Body of pancreas (tissue), 4 donors: ENCODE data around the gene ELAVL1. TPM values are rescaled to one million over a fixed set of nuclear protein-coding genes. Genes with fewer than 3 reads are reported as not detected.

ENCODE experiments used
- ATAC-seq: fragments of 150-250 bp; one replicate; pipeline ENCODE4 v1.9.1; 2016
- DNase-seq, 4 donors: peaks; one replicate each; pipeline ENCODE4 v3.0.0-alpha.2; 2019
- H3K27ac ChIP-seq, 4 donors: fragments of 200-600 bp; sonication (generic); 1 replicate in 3 of 4; 2 replicates in 1 of 4; pipeline versions ENCODE4 v1.5.1 to v1.6.1; 2016 to 2019; ENCODE audit warnings: mild to moderate bottlenecking in 1 of 4, mixed read lengths in 1 of 4, moderate library complexity in 1 of 4
- H3K27me3 ChIP-seq, 2 donors: fragments of 200-600 bp; sonication (generic); one replicate each; pipeline ENCODE4 v1.6.0; 2016; ENCODE audit warnings: mild to moderate bottlenecking in 1 of 2
- H3K36me3 ChIP-seq, 2 donors: fragments of 200-600 bp; sonication (generic); replicated peaks in 1 of 2; 2 replicates each; pipeline ENCODE4 v1.5.1; 2016; ENCODE audit warnings: low read depth in 2 of 2; ENCODE audit not compliant: insufficient read depth in 1 of 2
- H3K4me1 ChIP-seq: fragments of 200-600 bp; sonication (generic); one replicate; pipeline ENCODE4 v1.6.0; 2016
- H3K4me3 ChIP-seq, 2 donors: fragments of 200-600 bp; sonication (generic); 1 replicate in 1 of 2; 2 replicates in 1 of 2; pipeline ENCODE4 v1.5.1; 2016 to 2019
- H3K9me3 ChIP-seq, 3 donors: fragments of 200-600 bp; sonication (generic); 1 replicate in 2 of 3; 2 replicates in 1 of 3; pipeline ENCODE4 v1.5.1; 2016
- CTCF ChIP-seq, 7 experiments: fragments of 450-650 bp in 4 of 7; fragments of 200-600 bp in 3 of 7; sonication (generic) in 3 of 7; IDR thresholded peaks; one replicate each; pipeline ENCODE4 v1.5.1; 2016 to 2019; ENCODE audit warnings: antibody characterized with exemption in 7 of 7
- POLR2A ChIP-seq, 3 donors: fragments of 450-650 bp; IDR thresholded peaks; one replicate each; pipeline ENCODE4 v1.6.1; 2016; ENCODE audit warnings: antibody characterized with exemption in 3 of 3, mild to moderate bottlenecking in 2 of 3
- WGBS, 2 donors: methylation state at CpG; one replicate each; pipeline ENCODE4 v1.1.5; 2017; 5-methylcytosine and 5-hydroxymethylcytosine counted together
- intact Hi-C: fragments of 100-400 bp; cut with DNase I; formaldehyde crosslinking; loops from one replicate; pipeline ENCODE4 v1.15.1; 2023
- total RNA-seq, 2 donors: library from RNA; depleted of rRNA; stranded (reverse); fragments of >200 nt; gene quantifications; one replicate each; pipeline ENCODE4 v1.1.0, GENCODE V29; 2016

ELAVL1 gene
- total RNA-seq, 2 donors from 2014 or later = 9.3 to 15.8 TPM

GRCh38 chr19:7924651-7925170 is 80.7 kb downstream of the ELAVL1 start:
- no peaks in the 10 kb centered on the region for H3K27me3 ChIP-seq
- intact Hi-C loops = no loop called here

GRCh38 chr19:7924241-7924640 is 81.2 kb downstream of the ELAVL1 start:
- Histone ChIP-seq H3K36me3 (no peaks in the 10 kb centered on the region), H3K27ac (no peak overlapping the region), H3K4me3 (no peak overlapping the region), H3K9me3 (no peaks in the 10 kb centered on the region), H3K27me3 (no peaks in the 10 kb centered on the region), H3K4me1 (peaks cover 51% of the 10 kb centered on the region)
- TF ChIP-seq POLR2A (IDR thresholded peaks at IDR 0.05) (no peak), CTCF (IDR thresholded peaks at IDR 0.05) (no peak)
- intact Hi-C loops = no loop called here
- no peak for DNase-seq
- WGBS, 2 donors = 44 to 50% methylated on average over 7 to 11 of the region's 12 CpGs
- no peak for ATAC-seq

More at GRCh38 chr19:7924651-7925170, 80.7 kb downstream of the ELAVL1 start:
- 28 to 60% methylated on average over 1 to 33 of the region's 34 CpGs for WGBS, 2 donors
- Histone ChIP-seq H3K4me3 (no peak overlapping the region), H3K9me3 (no peaks in the 10 kb centered on the region), H3K27ac (no peak overlapping the region), H3K4me1 (peaks cover 46% of the 10 kb centered on the region), H3K36me3 (no peaks in the 10 kb centered on the region)
- ATAC-seq = no peak
- DNase-seq = no peak
- TF ChIP-seq POLR2A (IDR thresholded peaks at IDR 0.05) (no peak), CTCF (IDR thresholded peaks at IDR 0.05) (no peak)

- 84 to 89% methylated on average over 9 to 31 of the region's 31 CpGs for WGBS, 2 donors
- ATAC-seq = no peak
- Histone ChIP-seq H3K27me3 (no peaks in the 10 kb centered on the region), H3K27ac (no peak overlapping the region), H3K36me3 (no peaks in the 10 kb centered on the region), H3K9me3 (no peaks in the 10 kb centered on the region), H3K4me3 (no peak overlapping the region), H3K4me1 (peaks cover 55% of the 10 kb centered on the region)
- TF ChIP-seq POLR2A (IDR thresholded peaks at IDR 0.05) (no peak), CTCF (IDR thresholded peaks at IDR 0.05) (no peak)
- no peak for DNase-seq
- intact Hi-C loops = no loop called here
Measured at GRCh38 chr19:7923295-7924191, 81.9 kb downstream of the ELAVL1 start.

GRCh38 chr19:7922836-7923195 is 82.6 kb downstream of the ELAVL1 start:
- H3K4me1 ChIP-seq = peaks cover 50% of the 10 kb centered on the region
- H3K27me3 ChIP-seq = no peaks in the 10 kb centered on the region
- no peaks in the 10 kb centered on the region for H3K9me3 ChIP-seq
- H3K4me3 ChIP-seq = no peak overlapping the region
- H3K36me3 ChIP-seq = no peaks in the 10 kb centered on the region
- no peak for ATAC-seq
- no peak for TF ChIP-seq POLR2A (IDR thresholded peaks at IDR 0.05)
- TF ChIP-seq CTCF (IDR thresholded peaks at IDR 0.05) = no peak
- WGBS, 2 donors = 77 to 85% methylated on average over 7 to 8 of the region's 8 CpGs
- DNase-seq = no peak
- intact Hi-C loops = no loop called here
- H3K27ac ChIP-seq = no peak overlapping the region
